ENCODE results near the gene TCTN2. TPM values are rescaled to one million over a fixed set of nuclear protein-coding genes. Genes with fewer than 3 reads are reported as not detected.

The TCTN2 gene
- total RNA-seq, 2 experiments from 2014 or later, result 3.8 to 4.1 TPM

- no peaks in the 10 kb centered on the region for H3K36me3 Mint-ChIP-seq
- DNase-seq (no peak), ATAC-seq (ENCODE audit: low read depth) (no peak)
- H3K4me3 Mint-ChIP-seq, result no peak overlapping the region
- no peaks in the 10 kb centered on the region for H3K9me3 Mint-ChIP-seq
- H3K27ac Mint-ChIP-seq, result no peak overlapping the region
- POLR2A ChIA-PET, result no interaction called here
- H3K27me3 Mint-ChIP-seq, result no peaks in the 10 kb centered on the region
- peaks cover 6% of the 10 kb centered on the region for H3K4me1 Mint-ChIP-seq
Measured at GRCh38 chr12:123707466-123707865, 36.6 kb downstream of the TCTN2 start.

GRCh38 chr12:123712780-123713319 is 41.9 kb downstream of the TCTN2 start:
- DNase-seq (no peak), ATAC-seq (ENCODE audit: low read depth) (no peak)
- H3K27me3 Mint-ChIP-seq, result no peaks in the 10 kb centered on the region
- H3K4me3 Mint-ChIP-seq, result peak overlapping the region; percentile 93
- H3K27ac Mint-ChIP-seq, result peak overlapping the region; percentile 84
- H3K4me1 Mint-ChIP-seq, result peaks cover 30% of the 10 kb centered on the region
- POLR2A ChIA-PET, result interaction anchor here (0.7 to 5.2 kb wide), 12 partner anchors 9 to 443 kb away, joined by 3 to 29 read pairs (median 5); partner anchors contain the start of genes DDX55, EIF2B1, GTF2H3 and KMT5A
- H3K9me3 Mint-ChIP-seq, result no peaks in the 10 kb centered on the region
- H3K36me3 Mint-ChIP-seq, result peaks cover 2% of the 10 kb centered on the region

- DNase-seq (no peak), ATAC-seq (ENCODE audit: low read depth) (no peak)
- Mint-ChIP-seq H3K27ac (peak overlapping the region; percentile 84), H3K4me3 (peak overlapping the region; percentile 93), H3K36me3 (peaks cover 2% of the 10 kb centered on the region), H3K9me3 (no peaks in the 10 kb centered on the region), H3K4me1 (peaks cover 30% of the 10 kb centered on the region), H3K27me3 (no peaks in the 10 kb centered on the region)
- POLR2A ChIA-PET, result interaction anchor here (0.8 to 5.2 kb wide), 7 partner anchors 8 to 329 kb away, joined by 3 to 29 read pairs (median 7); partner anchors contain the start of genes EIF2B1, GTF2H3, KMT5A and TCTN2
Measured at GRCh38 chr12:123713398-123713797, 42.5 kb downstream of the TCTN2 start.

- no peaks in the 10 kb centered on the region for H3K27me3 Mint-ChIP-seq
- ATAC-seq (ENCODE audit: low read depth), result no peak
- no peaks in the 10 kb centered on the region for H3K9me3 Mint-ChIP-seq
- H3K4me3 Mint-ChIP-seq, result peak overlapping the region; percentile 93
- H3K27ac Mint-ChIP-seq, result peak overlapping the region; percentile 84
- H3K4me1 Mint-ChIP-seq, result peaks cover 30% of the 10 kb centered on the region
- POLR2A ChIA-PET, result interaction anchor here (0.8 to 5.2 kb wide), 5 partner anchors 7 to 330 kb away, joined by 3 to 29 read pairs (median 3); partner anchors contain the start of gene KMT5A
- peaks cover 2% of the 10 kb centered on the region for H3K36me3 Mint-ChIP-seq
- no peak for DNase-seq
Measured at GRCh38 chr12:123713823-123714585, 43.1 kb downstream of the TCTN2 start.

- DNase-seq (no peak), ATAC-seq (ENCODE audit: low read depth) (no peak)
- H3K4me3 Mint-ChIP-seq, result peak overlapping the region; percentile 93
- no peaks in the 10 kb centered on the region for H3K27me3 Mint-ChIP-seq
- no peaks in the 10 kb centered on the region for H3K9me3 Mint-ChIP-seq
- H3K4me1 Mint-ChIP-seq, result peaks cover 30% of the 10 kb centered on the region
- peak overlapping the region; percentile 84 for H3K27ac Mint-ChIP-seq
- peaks cover 5% of the 10 kb centered on the region for H3K36me3 Mint-ChIP-seq
- POLR2A ChIA-PET, result interaction anchor here (5.2 kb wide), 1 partner anchor 9 kb away, joined by 29 read pairs; no protein-coding TSS in a partner anchor
Measured at GRCh38 chr12:123715195-123715594, 44.3 kb downstream of the TCTN2 start.

- no peak for DNase-seq
- POLR2A ChIA-PET, result interaction anchor here (0.6 kb wide), 1 partner anchor 13 kb away, joined by 4 read pairs; no protein-coding TSS in a partner anchor
- no peak for ATAC-seq (ENCODE audit: low read depth)
- Mint-ChIP-seq H3K36me3 (peaks cover 5% of the 10 kb centered on the region), H3K27me3 (no peaks in the 10 kb centered on the region), H3K27ac (no peak overlapping the region), H3K4me3 (no peak overlapping the region), H3K4me1 (peaks cover 24% of the 10 kb centered on the region), H3K9me3 (no peaks in the 10 kb centered on the region)
Measured at GRCh38 chr12:123717350-123717749, 46.4 kb downstream of the TCTN2 start.

GRCh38 chr12:123720141-123720814 is 49.4 kb downstream of the TCTN2 start:
- POLR2A ChIA-PET, result no interaction called here
- ATAC-seq (ENCODE audit: low read depth) (no peak), DNase-seq (no peak)
- Mint-ChIP-seq H3K36me3 (peaks cover 12% of the 10 kb centered on the region), H3K4me1 (peaks cover 13% of the 10 kb centered on the region), H3K9me3 (no peaks in the 10 kb centered on the region), H3K4me3 (no peak overlapping the region), H3K27me3 (no peaks in the 10 kb centered on the region), H3K27ac (no peak overlapping the region)

GRCh38 chr12:123721245-123721644 is 50.3 kb downstream of the TCTN2 start:
- ATAC-seq (ENCODE audit: low read depth), result no peak
- Mint-ChIP-seq H3K4me1 (peaks cover 15% of the 10 kb centered on the region), H3K36me3 (peaks cover 13% of the 10 kb centered on the region), H3K27ac (no peak overlapping the region), H3K9me3 (no peaks in the 10 kb centered on the region), H3K27me3 (no peaks in the 10 kb centered on the region), H3K4me3 (no peak overlapping the region)
- POLR2A ChIA-PET, result interaction anchor here (1.3 kb wide), 1 partner anchor 8 kb away, joined by 7 read pairs; the partner anchor contains the start of gene ATP6V0A2
- no peak for DNase-seq

GRCh38 chr12:123723011-123723410 is 52.1 kb downstream of the TCTN2 start:
- no peaks in the 10 kb centered on the region for H3K27me3 Mint-ChIP-seq
- no peak overlapping the region for H3K4me3 Mint-ChIP-seq

GRCh38 chr12:123723765-123724164 is 52.9 kb downstream of the TCTN2 start:
- Mint-ChIP-seq H3K27me3 (no peaks in the 10 kb centered on the region), H3K27ac (peak overlapping the region; percentile 67), H3K4me3 (peak overlapping the region; percentile 48), H3K36me3 (peaks cover 22% of the 10 kb centered on the region), H3K9me3 (no peaks in the 10 kb centered on the region), H3K4me1 (peaks cover 15% of the 10 kb centered on the region)
- POLR2A ChIA-PET, result interaction anchor here (0.6 to 4.5 kb wide), 3 partner anchors 11 to 31 kb away, joined by 4 to 29 read pairs (median 5); partner anchors contain the start of gene ATP6V0A2
- ATAC-seq (ENCODE audit: low read depth) (peak; percentile 66), DNase-seq (no peak)

More at GRCh38 chr12:123723011-123723410, 52.1 kb downstream of the TCTN2 start:
- ATAC-seq (ENCODE audit: low read depth), result no peak
- Mint-ChIP-seq H3K36me3 (peaks cover 19% of the 10 kb centered on the region), H3K4me1 (peaks cover 15% of the 10 kb centered on the region), H3K27ac (no peak overlapping the region), H3K9me3 (no peaks in the 10 kb centered on the region)
- POLR2A ChIA-PET, result interaction anchor here (1.0 to 4.5 kb wide), 2 partner anchors 10 to 19 kb away, joined by 4 to 29 read pairs; partner anchors contain the start of gene ATP6V0A2
- DNase-seq, result no peak

GRCh38 chr12:123726244-123726643 is 55.3 kb downstream of the TCTN2 start:
- Mint-ChIP-seq H3K4me3 (no peak overlapping the region), H3K27me3 (no peaks in the 10 kb centered on the region), H3K9me3 (no peaks in the 10 kb centered on the region), H3K36me3 (peaks cover 32% of the 10 kb centered on the region), H3K27ac (peak overlapping the region; percentile 21), H3K4me1 (peaks cover 18% of the 10 kb centered on the region)
- DNase-seq (no peak), ATAC-seq (ENCODE audit: low read depth) (no peak)
- POLR2A ChIA-PET, result interaction anchor here (4.5 kb wide), 1 partner anchor 13 kb away, joined by 29 read pairs; the partner anchor contains the start of gene ATP6V0A2

GRCh38 chr12:123726962-123727361 is 56.0 kb downstream of the TCTN2 start:
- Mint-ChIP-seq H3K27ac (no peak overlapping the region), H3K4me3 (no peak overlapping the region), H3K4me1 (peaks cover 20% of the 10 kb centered on the region), H3K27me3 (no peaks in the 10 kb centered on the region), H3K36me3 (peaks cover 38% of the 10 kb centered on the region), H3K9me3 (no peaks in the 10 kb centered on the region)
- POLR2A ChIA-PET, result interaction anchor here (0.7 kb wide), 1 partner anchor 393 kb away, joined by 4 read pairs; no protein-coding TSS in a partner anchor
- ATAC-seq (ENCODE audit: low read depth) (no peak), DNase-seq (no peak)

- Mint-ChIP-seq H3K36me3 (peaks cover 40% of the 10 kb centered on the region), H3K9me3 (no peaks in the 10 kb centered on the region), H3K27me3 (no peaks in the 10 kb centered on the region), H3K4me3 (no peak overlapping the region), H3K4me1 (peaks cover 20% of the 10 kb centered on the region), H3K27ac (no peak overlapping the region)
- ATAC-seq (ENCODE audit: low read depth), result no peak
- no peak for DNase-seq
- POLR2A ChIA-PET, result interaction anchor here (0.7 kb wide), 1 partner anchor 394 kb away, joined by 4 read pairs; no protein-coding TSS in a partner anchor
Measured at GRCh38 chr12:123727878-123728277, 57.0 kb downstream of the TCTN2 start.
